GM12892 (cell line): ENCODE measurements around the gene COMMD8.

Experiments
- POLR2A ChIP-seq: IDR thresholded peaks from 2 replicates; pipeline ENCODE4 v1.6.1; 2011; ENCODE audit warnings: low read depth, low read length, control low read depth
- POLR2AphosphoS5 ChIP-seq: IDR thresholded peaks from 2 replicates; pipeline ENCODE4 v1.6.1; 2011; ENCODE audit warnings: low read depth, low read length, control low read depth

- TF ChIP-seq POLR2A (no peak), POLR2AphosphoS5 (no peak)
Observed at GRCh38 chr4:47471064-47471463, 7.6 kb upstream of the COMMD8 start.
